SK-N-SH treated with all-trans-retinoic acid at 6 μM for 48 hours (cell line): ENCODE measurements around the gene ABLIM1.

Experiments
- ARNTL ChIP-seq: fragments of 450-650 bp; formaldehyde crosslinking; IDR thresholded peaks from 2 replicates; pipeline ENCODE4 v1.5.0; 2020; ENCODE audit warnings: low read depth, mild to moderate bottlenecking, moderate library complexity, borderline replicate concordance
- BACH2 ChIP-seq: fragments of 250-450 bp; sonication (Bioruptor Pico); IDR thresholded peaks from 2 replicates; pipeline ENCODE4 v1.9.0; 2021; ENCODE audit warnings: mild to moderate bottlenecking, borderline replicate concordance
- CSDC2 ChIP-seq: fragments of 250-450 bp; sonication (Bioruptor Pico); IDR thresholded peaks from 2 replicates; pipeline ENCODE4 v1.5.0; 2020; ENCODE audit warnings: mild to moderate bottlenecking, moderate library complexity
- ESRRG ChIP-seq: fragments of 250-450 bp; sonication (Bioruptor Pico); IDR thresholded peaks from 2 replicates; pipeline ENCODE4 v1.6.1; 2021; ENCODE audit warnings: mild to moderate bottlenecking
- ISL1 ChIP-seq: fragments of 250-450 bp; sonication (Bioruptor Pico); IDR thresholded peaks from 2 replicates; pipeline ENCODE4 v2.1.2; 2022; ENCODE audit warnings: mild to moderate bottlenecking, moderate library complexity
- OSR1 ChIP-seq: fragments of 250-450 bp; sonication (Bioruptor Pico); IDR thresholded peaks from 2 replicates; pipeline ENCODE4 v1.8.0; 2022; ENCODE audit warnings: moderate library complexity, mild to moderate bottlenecking, inconsistent platforms
- RARB ChIP-seq: fragments of 250-450 bp; sonication (Bioruptor Pico); IDR thresholded peaks from 2 replicates; pipeline ENCODE4 v1.8.0; 2021; ENCODE audit warnings: mild to moderate bottlenecking, moderate library complexity
- TOX ChIP-seq: fragments of 250-450 bp; sonication (Bioruptor Pico); IDR thresholded peaks from 2 replicates; pipeline ENCODE4 v1.8.0; 2021; ENCODE audit warnings: mild to moderate bottlenecking, moderate library complexity, borderline replicate concordance
- ZFP3 ChIP-seq: fragments of 250-450 bp; sonication (Bioruptor Pico); IDR thresholded peaks from 2 replicates; pipeline ENCODE4 v1.5.0; 2020; ENCODE audit warnings: mild to moderate bottlenecking, moderate library complexity
- ZFP30 ChIP-seq: fragments of 450-650 bp; formaldehyde crosslinking; IDR thresholded peaks from 2 replicates; pipeline ENCODE4 v1.5.0; 2022; ENCODE audit warnings: mild to moderate bottlenecking, moderate library complexity
- ZNF70 ChIP-seq: fragments of 450-650 bp; formaldehyde crosslinking; IDR thresholded peaks from 2 replicates; pipeline ENCODE4 v1.5.0; 2020; ENCODE audit warnings: mild to moderate bottlenecking, moderate library complexity
- TF ChIP-seq, protein P1 (sequence below): fragments of 250-450 bp; sonication (Bioruptor Pico); IDR thresholded peaks from 2 replicates; pipeline ENCODE4 v1.8.0; 2020; ENCODE audit warnings: mild to moderate bottlenecking, moderate library complexity, borderline replicate concordance
- TF ChIP-seq, protein P2 (sequence below): fragments of 250-450 bp; sonication (Bioruptor Pico); IDR thresholded peaks from 2 replicates; pipeline ENCODE4 v1.8.0; 2021; ENCODE audit warnings: low read depth, mild to moderate bottlenecking, moderate library complexity, borderline replicate concordance
- TF ChIP-seq, protein P3 (sequence below): fragments of 250-450 bp; sonication (Bioruptor Pico); IDR thresholded peaks from 2 replicates; pipeline ENCODE4 v1.5.1; 2020; ENCODE audit warnings: low read depth, mild to moderate bottlenecking, moderate library complexity

DNA sequence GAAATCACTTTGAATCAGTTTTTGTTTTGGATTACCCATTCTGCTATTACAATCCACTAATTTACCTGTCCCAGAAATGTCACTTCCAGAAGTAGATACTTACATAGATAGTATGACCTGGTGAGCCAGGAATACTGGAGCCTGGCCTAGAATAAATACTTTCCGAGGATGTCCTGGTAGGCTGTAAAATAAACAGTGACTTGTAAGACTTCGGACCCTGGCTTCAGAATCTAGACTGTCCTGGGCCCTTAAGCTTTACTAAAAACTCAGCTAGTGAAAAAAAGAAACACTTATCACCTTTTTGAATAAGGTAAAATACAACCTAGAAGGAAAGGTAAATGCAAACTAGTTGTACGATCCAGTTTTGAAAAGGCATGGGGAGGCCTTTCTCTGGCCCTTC, 184.3 kb downstream of the ABLIM1 start:
- TF ChIP-seq ZNF70 (CRISPR knock-in tag) = no peak
- no peak for TF ChIP-seq ISL1
- TF ChIP-seq, protein P1, sequence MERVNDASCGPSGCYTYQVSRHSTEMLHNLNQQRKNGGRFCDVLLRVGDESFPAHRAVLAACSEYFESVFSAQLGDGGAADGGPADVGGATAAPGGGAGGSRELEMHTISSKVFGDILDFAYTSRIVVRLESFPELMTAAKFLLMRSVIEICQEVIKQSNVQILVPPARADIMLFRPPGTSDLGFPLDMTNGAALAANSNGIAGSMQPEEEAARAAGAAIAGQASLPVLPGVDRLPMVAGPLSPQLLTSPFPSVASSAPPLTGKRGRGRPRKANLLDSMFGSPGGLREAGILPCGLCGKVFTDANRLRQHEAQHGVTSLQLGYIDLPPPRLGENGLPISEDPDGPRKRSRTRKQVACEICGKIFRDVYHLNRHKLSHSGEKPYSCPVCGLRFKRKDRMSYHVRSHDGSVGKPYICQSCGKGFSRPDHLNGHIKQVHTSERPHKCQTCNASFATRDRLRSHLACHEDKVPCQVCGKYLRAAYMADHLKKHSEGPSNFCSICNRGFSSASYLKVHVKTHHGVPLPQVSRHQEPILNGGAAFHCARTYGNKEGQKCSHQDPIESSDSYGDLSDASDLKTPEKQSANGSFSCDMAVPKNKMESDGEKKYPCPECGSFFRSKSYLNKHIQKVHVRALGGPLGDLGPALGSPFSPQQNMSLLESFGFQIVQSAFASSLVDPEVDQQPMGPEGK (CRISPR knock-in tag) = no peak
- no peak for TF ChIP-seq OSR1
- no peak for TF ChIP-seq ARNTL (CRISPR knock-in tag)
- TF ChIP-seq TOX (CRISPR knock-in tag) = no peak
- no peak for TF ChIP-seq ZFP30
- TF ChIP-seq, protein P2, sequence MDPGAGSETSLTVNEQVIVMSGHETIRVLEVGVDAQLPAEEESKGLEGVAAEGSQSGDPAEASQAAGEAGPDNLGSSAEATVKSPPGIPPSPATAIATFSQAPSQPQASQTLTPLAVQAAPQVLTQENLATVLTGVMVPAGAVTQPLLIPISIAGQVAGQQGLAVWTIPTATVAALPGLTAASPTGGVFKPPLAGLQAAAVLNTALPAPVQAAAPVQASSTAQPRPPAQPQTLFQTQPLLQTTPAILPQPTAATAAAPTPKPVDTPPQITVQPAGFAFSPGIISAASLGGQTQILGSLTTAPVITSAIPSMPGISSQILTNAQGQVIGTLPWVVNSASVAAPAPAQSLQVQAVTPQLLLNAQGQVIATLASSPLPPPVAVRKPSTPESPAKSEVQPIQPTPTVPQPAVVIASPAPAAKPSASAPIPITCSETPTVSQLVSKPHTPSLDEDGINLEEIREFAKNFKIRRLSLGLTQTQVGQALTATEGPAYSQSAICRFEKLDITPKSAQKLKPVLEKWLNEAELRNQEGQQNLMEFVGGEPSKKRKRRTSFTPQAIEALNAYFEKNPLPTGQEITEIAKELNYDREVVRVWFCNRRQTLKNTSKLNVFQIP = no peak
- TF ChIP-seq ESRRG = no peak
- no peak for TF ChIP-seq CSDC2 (CRISPR knock-in tag)
- no peak for TF ChIP-seq BACH2
- no peak for TF ChIP-seq RARB (CRISPR knock-in tag)
- TF ChIP-seq, protein P3, sequence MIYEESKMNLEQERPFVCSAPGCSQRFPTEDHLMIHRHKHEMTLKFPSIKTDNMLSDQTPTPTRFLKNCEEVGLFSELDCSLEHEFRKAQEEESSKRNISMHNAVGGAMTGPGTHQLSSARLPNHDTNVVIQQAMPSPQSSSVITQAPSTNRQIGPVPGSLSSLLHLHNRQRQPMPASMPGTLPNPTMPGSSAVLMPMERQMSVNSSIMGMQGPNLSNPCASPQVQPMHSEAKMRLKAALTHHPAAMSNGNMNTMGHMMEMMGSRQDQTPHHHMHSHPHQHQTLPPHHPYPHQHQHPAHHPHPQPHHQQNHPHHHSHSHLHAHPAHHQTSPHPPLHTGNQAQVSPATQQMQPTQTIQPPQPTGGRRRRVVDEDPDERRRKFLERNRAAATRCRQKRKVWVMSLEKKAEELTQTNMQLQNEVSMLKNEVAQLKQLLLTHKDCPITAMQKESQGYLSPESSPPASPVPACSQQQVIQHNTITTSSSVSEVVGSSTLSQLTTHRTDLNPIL (CRISPR knock-in tag) = no peak
- no peak for TF ChIP-seq ZFP3 (CRISPR knock-in tag)
